Activated CD8-positive, alpha-beta memory T cell treated with anti-CD3 and anti-CD28 coated beads for 48 hours (primary cell): ENCODE measurements around the gene ABCB10.
"Not testable (repeated sequence)": the region's sequence is repeated elsewhere in the genome, so short reads cannot be mapped to it uniquely, and the experiment has no call there.

Source experiments
- DNase-seq, 3 experiments: peaks; one replicate each; pipeline ENCODE4 v3.0.0-alpha.2; 2020; ENCODE audit warnings: low read depth in 2 of 3, low spot score in 2 of 3

Gene ABCB10

GRCh38 chr1:229478852-229479251 lies 79.7 kb downstream of the ABCB10 start:
- DNase-seq, result no peak

- not testable (repeated sequence) for DNase-seq
Observed at GRCh38 chr1:229475859-229476258, 82.6 kb downstream of the ABCB10 start.

- DNase-seq, result no peak
Observed at GRCh38 chr1:229474509-229474908, 84.0 kb downstream of the ABCB10 start.

- DNase-seq, result no peak
Observed at GRCh38 chr1:229471175-229471574, 87.3 kb downstream of the ABCB10 start.

GRCh38 chr1:229470406-229471043 lies 88.0 kb downstream of the ABCB10 start:
- DNase-seq, result no peak

- DNase-seq, result no peak
Observed at GRCh38 chr1:229466887-229467286, 91.6 kb downstream of the ABCB10 start.
